Bone marrow (tissue), 2 donors: ENCODE data around the gene UHRF2.
A peak's percentile ranks its signal among the peaks of the same experiment; 100 is the strongest.
"Not testable (repeated sequence)": the region's sequence is repeated elsewhere in the genome, so short reads cannot be mapped to it uniquely, and the experiment has no call there.

ENCODE experiments used
- DNase-seq, 2 donors: peaks; one replicate each; lab custom pipeline; 2025; lab: John Stamatoyannopoulos, UW

The UHRF2 gene, protein sequence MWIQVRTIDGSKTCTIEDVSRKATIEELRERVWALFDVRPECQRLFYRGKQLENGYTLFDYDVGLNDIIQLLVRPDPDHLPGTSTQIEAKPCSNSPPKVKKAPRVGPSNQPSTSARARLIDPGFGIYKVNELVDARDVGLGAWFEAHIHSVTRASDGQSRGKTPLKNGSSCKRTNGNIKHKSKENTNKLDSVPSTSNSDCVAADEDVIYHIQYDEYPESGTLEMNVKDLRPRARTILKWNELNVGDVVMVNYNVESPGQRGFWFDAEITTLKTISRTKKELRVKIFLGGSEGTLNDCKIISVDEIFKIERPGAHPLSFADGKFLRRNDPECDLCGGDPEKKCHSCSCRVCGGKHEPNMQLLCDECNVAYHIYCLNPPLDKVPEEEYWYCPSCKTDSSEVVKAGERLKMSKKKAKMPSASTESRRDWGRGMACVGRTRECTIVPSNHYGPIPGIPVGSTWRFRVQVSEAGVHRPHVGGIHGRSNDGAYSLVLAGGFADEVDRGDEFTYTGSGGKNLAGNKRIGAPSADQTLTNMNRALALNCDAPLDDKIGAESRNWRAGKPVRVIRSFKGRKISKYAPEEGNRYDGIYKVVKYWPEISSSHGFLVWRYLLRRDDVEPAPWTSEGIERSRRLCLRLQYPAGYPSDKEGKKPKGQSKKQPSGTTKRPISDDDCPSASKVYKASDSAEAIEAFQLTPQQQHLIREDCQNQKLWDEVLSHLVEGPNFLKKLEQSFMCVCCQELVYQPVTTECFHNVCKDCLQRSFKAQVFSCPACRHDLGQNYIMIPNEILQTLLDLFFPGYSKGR

DNA sequence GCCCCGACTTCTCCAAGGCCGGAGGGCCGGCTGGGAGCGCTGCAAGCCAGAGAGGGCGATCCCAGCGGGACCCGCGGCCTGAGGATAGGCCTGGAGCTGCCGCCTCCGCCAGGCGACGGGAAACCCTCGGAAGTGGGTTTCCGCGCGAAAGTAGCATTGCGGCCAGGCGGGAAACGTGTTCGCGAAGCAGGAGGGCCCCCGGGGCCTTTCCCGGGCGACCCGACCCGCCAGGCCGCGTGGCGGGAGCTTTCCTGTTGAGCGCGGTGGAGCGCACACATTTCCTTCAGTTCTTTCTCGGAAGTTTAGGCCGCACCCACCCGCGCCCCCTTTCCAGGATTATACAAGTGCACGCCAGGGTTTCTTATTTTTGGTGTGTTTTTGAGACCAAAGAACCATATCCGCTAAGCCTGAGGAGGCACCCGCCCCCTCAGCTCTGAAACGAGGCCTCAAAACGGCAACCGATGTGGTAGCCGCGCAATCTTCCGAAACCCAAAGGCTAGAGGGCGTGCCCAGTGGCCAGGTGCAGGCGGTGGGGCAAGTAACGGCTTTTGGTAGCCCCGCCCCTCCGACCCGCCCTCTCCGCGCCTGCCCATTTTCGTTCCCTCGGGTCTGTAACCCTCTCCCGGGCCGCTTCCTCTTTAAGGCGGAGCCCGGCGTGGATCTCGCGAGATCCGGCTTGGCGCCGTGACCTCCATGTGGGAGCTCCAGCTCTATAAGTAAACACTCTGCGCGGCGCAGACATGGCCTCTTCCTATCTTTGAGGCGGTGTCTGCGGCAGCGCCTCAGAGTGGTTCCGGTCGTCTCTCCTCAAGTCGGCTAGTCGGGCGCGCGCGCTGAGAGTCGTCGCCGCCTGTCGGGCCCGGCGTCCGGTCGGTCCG is at the start of gene UHRF2:
UHRF2 (plus strand) TSS at position 713 of the 878 bp plus-strand sequence. CDS start 292 bp downstream, outside the sequence.
- peak; percentile 87 to 97 for DNase-seq

DNA sequence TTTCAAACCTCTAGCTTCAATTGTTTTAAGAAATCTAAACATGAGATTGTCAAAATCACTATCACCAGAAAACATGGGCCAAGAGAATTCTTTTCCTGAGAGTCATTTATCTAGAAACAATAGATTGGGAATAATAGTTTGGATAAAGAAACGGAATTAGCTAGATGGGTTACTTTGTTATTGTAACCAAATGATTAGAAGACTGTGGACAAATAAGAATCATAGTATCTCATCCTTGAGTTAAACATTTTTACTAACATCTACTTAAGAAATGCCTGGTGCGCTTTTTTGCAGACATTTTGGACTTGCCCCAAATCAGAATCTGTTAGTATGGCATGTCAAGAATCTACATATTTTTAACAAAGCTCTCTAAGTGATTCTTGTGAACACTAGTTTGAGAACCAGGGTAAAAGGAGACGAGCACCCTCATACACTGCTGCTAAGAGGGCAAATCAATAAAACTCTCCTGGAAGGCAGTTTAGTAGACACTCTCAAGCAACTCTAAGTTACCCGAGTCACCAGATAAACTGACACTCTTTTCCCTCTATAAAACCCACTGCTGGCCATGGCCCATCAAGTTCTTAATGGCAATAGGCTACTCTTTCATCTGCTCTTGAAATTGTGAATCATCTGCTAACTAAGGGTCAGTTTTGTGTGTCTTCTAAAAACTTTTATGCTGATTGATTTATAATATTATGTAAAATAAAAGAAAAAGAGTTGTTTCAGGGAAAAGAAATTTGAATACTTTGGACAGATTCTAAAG is 45.7 kb upstream of the UHRF2 start:
- no peak for DNase-seq

DNA sequence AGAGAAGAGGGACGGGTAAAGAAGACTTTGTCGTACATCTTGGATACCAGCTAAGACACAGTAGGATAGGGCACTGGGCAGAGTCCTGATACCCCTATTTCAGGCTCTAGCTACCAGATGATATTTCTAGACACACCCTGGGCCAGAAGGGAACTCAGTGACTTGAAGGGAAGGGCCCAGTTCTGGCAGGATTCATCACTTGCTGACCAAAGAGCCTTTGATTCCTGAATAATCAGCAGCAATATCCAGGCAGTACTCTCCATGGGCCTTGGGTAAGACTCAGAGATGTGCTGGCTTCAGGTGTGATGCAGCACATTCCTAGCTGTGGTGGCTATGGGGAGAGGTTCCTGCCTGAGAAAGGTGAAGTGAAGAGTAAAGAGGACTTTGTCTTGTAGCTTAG is 44.2 kb upstream of the UHRF2 start:
- DNase-seq = no peak

DNA sequence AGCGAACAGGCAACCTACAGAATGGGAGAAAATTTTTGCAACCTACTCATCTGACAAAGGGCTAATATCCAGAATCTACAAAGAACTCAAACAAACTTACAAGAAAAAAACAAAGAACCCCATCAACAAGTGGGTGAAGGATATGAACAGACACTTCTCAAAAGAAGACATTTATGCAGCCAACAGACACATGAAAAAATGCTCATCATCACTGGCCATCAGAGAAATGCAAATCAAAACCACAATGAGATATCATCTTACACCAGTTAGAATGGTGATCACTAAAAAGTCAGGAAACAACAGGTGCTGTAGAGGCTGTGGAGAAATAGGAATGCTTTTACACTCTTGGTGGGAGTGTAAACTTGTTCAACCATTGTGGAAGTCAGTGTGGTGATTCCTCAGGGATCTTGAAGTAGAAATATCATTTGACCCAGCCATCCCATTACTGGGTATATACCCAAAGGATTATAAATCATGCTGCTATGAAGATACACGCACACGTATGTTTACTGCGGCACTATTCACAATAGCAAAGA is 31.5 kb upstream of the UHRF2 start:
- not testable (repeated sequence) for DNase-seq

DNA sequence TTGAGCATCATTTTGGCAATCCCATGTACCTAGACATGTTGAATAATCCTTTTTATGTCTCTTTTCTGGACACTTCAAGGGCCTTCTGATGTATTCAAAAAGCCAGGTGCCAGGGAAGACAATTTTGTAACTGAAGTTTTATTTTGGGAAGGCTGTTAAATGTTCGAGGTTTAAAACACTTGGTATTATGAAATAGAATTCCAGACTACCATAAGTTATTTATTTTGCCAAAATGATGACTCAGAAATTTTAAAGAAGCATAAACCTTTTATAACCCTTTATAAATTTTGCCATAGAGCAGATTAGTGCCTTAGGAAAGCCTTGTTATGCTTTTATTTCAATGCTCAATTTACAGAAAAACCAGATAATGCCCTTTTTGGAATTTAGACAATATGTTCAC is 30.3 kb upstream of the UHRF2 start:
- no peak for DNase-seq

DNA sequence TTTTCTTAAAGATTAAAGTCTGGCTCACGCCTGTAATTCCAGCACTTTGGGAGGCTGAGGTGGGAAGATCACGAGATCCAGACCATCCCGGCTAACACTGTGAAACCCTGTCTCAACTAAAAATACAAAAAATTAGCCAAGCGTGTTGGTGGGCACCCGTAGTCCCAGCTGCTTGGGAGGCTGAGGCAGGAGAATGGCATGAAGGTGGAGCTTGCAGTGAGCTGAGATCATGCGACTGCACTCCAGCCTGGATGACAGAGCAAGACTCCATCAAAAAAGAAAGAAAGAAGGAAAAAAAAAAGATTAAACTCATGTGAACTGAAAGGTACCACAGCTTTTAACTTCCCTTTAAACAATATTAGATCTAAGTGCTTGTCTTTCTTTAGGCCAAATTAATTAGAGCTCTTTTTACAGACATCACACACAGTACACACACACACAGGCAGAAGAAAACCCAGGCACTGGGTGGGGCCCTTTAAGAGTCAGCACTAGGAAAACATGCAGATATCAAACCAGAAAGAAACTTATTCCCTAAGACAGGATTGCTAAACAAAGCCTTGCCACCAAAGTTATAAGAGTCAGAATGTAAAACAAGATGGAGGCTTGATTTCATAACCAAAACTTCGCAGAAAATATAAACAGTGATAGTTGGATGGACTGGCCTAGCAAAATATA is 29.3 kb upstream of the UHRF2 start:
- DNase-seq = no peak

DNA sequence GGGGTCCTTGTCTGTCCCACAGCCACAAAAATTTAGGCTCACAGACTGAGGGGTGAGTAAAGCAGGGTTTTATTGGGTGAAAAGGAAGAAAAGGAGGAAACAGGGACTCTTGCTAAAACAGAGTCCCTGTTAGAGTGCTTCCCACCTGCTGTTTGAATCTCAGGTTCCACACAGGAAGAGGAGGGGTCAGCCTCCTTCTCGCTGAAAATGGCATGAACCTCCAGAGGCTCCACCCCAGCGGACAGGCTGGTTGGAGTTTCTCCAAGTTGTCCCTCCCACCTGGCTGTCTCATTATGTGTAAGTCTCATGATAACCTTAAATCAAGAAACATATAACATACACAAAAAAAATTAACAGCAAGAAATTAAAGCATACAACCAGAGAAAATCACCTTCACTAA is 28.3 kb upstream of the UHRF2 start:
- DNase-seq = no peak

DNA sequence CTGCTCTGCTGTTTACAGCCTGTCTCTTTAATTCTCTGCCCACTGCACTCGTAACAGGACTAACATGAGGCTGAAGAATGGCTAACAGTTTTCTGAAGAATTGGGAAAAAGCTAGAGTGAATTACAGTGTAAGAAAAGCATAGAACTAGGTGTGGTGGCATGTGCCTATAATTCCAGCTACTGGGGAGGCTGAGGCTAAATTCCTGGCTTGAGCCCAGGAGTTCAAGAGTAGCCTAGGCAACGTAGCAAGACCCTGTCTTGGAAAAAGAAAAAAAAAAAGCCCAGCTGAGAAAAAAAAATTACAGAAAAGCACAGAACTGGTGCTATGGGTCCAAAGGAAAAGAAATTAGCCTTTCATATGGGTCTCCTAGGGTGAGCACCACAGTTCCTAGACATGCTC is 13.9 kb upstream of the UHRF2 start:
- DNase-seq = no peak

DNA sequence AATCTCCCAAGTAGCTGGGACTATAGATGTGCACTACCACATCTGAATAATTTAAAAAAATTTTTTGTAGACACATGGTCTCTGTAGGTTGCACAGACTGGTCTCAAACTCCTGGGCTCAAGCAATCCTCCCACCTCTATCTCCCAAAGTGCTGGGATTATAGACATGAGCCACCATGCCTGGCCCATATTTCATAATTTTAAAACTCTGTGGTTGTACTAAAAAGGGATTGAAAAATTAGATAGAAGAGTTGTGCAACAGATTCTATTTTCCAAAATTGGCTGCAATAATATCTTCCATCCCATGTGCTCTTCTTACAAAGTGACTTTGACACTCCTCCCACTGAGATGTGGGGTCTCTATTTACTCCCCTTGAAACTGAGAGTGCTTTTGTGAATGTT is 7.6 kb upstream of the UHRF2 start:
- DNase-seq = no peak

DNA sequence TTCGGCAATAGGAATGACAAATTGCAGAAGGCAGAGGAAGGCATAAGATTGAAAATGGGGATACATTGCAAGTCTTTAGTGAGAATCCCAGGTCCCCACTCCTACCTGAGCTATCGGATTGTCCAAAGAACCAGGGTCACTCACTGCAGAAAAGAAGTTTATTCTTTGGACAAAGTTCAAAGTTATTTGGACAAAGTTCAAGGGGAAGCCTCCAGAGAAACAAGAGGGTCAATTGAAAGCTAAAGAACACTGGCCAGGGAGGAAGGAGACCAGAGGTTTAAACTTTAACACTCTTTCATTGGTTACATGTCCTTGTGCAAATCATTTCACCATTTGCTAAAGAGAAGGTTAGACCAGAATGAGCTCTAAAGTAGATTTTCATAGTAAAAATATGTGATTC is 5.2 kb upstream of the UHRF2 start:
- DNase-seq = no peak

DNA sequence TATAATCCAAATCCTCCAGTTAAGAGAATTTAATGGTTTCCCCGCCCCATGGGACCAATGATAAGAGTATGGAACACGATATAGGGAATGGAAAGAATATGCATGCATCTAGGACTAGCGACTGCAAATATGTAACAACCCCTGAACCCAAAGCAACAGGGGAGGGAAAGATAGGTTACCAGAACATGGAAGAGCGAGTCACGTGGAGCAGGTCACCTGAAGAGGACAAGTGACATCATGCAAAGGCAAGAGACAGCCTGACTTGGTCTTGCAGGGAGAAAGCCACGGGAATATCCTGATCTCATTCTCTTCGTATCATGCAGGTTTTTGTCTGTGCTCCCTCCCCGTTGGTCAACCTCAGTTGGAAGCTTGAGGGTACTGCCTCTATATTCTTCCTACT is 4.7 kb upstream of the UHRF2 start:
- DNase-seq = no peak

DNA sequence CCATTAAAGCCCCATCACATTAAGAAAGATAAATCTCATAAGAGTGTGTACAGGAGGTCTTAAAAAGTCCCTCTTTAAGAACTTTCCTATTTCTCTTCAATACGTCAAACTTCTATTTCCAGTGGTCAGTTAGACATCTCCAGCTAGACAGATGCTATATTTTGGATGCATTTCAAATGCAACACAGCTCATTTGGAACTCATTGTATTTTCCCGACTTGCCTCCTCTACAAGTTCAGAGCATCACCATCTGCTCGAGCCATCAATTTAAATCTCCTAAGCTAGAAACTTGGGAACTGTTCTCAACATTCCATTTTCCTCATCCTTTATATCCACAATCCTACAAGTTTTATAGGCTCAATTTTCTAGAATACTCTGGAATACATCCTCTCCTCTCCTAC is 3.2 kb upstream of the UHRF2 start:
- DNase-seq = no peak

DNA sequence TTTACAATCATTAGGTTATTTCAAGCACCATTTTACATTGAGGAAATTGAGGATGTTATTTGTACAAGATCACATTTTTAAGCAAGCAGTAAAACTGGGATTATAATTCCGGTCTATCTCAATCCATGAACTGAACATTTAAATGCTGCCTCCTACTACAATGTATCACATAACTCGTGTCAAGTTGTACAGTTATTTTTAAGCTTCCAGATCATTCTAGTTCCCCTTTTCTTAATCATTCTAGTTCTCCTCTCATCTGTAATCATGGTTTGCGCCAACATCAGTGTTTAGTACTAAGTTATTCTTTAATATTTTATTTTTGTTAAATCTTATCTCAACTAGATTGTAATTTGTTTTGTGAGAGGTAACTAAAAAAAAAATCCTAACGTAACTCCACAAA is 2.4 kb upstream of the UHRF2 start:
- peak in 1 of 2 donors; percentile 51 for DNase-seq

DNA sequence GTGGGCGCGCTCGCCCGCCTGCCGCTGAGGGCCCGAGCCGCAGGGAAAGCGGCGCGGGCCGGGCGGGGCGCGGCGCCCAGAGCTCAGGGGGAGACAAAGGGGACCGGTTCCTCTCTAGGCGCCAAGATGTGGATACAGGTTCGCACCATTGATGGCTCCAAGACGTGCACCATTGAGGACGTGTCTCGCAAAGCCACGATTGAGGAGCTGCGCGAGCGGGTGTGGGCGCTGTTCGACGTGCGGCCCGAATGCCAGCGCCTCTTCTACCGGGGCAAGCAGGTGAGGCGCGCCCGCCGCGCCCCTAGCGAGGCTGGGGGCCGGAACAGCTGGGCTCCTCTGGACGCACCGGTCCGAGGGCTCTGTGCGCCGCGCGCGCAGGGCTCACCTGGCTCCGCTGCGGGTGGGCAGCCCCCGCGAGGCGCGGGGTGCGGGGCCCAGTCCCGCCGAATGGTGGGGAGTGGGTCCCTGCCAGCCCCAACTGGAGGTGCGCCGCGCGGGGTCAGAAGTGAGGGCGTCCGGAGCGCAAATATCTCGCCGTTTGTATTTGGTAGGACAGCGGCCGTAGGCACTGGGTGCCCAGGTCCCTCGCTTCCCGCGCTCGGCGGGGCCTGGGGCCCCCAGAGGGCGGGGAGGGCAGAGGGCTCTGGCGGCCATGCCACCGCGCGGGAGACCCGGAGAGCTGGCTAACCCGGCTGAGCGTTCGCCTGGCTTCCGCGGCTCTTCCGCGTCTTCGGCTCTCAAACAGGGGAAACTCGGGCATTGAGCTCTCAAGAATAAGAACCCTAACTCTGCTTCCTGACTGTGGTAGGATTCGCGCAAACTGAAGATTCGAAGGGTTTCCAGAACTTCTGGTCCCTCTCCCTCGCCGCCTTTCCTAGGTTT is 607 bp downstream of the UHRF2 start:
- peak in 1 of 2 donors; percentile 7 for DNase-seq

DNA sequence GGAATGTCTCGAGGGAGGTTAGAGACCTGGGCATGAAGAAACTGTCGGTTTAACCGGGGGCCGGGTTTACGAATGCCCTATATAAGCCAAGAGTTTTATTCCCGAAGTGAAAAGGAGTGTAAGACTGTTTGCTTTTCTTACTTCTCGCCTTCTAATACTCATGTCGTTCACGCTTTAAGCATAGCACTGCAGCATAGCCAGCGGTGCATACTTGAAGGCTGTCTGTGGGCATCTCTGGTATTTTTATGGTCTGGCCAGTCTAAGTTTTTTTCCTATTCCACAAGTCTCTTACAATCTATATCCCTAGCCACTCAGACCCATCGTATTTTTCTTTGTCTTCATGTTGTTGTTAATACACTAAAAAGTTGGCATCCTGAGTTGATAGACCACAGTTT is 1.2 kb downstream of the UHRF2 start:
- no peak for DNase-seq

DNA sequence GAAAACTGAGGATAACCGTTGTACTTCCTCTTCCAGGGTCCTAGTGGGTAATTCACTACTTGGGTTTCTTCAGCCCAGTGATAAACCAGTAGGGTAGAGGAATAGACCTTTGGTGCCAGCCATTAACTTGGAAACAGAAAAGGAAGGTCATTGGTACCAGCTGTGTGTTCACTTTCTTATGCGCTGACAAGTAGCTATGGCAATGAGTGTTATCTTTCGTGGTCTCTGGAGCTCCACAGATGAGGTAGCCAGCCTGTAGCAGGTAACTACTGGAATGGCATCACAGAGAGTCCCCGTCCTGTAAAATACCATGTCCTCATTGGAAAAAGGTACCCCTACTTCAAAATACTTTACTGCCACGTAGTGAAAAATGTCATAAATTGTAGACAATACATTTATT is 2.3 kb downstream of the UHRF2 start:
- DNase-seq = no peak

DNA sequence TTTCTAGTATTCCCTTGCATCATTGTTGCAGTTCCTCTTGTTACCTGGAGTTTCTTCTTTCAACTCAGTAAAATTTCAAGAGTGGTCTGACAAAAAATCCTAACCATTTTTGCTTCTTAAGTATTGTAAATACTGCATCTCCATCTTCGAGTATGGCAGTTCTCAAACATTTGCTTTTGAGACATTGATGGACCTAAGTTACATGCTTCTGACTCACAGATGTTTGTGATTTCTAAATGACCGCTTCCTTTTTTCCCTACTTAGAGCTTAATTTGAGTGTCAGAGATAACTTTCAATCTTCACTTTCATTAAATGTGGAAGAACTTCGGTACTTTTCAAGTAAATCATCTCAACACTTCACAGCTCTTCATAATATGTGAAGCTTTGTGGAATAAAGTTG is 4.2 kb downstream of the UHRF2 start:
- no peak for DNase-seq

DNA sequence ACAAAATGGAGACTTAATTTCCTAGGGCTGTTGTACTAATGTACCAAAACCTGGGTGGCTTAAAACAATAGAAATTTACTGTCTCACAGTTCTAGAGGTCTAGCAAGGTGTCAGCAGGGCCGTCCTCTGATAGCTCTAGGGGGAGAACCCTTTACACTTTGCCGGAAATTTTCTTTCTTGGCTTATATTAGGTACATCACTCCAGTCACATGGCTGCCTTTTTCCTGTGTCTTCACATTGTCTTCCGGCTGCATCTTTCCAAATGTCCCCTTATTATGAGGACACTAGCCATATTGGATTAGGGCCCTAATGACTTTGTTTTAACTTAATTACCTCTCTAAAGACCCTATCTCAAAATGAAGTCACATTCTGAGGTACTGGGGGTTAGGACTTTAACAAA is 5.8 kb downstream of the UHRF2 start:
- no peak for DNase-seq

DNA sequence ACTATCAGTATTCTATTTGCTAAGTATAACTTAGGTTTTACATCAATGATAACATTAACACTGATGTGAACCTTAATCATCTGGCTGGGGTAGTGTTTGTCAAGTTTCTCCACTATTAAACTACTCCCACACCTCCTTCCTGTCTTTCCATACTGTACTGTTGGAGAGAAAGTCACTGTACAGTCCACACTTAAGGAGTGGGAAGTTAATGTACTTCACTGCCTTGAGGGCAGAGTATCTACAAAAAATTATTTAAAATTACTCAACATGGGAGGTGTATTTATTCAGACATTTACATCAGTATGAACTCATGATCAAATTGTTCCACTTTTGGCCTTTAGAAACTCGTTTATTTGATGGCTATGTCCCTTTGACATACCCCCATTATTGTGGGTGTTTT is 11.9 kb downstream of the UHRF2 start:
- no peak for DNase-seq

DNA sequence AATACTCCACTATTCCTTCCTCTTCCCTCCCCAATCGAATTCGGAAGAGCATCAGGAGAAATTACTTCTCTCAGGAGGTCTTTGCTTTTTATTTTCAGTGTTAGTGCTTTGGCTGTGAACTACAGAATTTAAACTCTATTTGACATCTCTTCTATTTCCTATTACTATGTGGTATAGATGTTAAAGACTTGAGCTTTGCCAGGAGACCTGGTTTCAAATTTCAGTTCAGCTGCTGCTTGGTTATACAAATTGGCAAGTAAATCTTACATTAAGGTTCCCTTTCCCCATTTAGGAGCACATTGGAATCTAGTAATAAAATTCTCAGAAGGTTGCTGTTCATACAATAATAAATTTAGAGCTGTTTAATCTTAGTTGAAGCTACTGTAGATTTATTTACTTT is 13.1 kb downstream of the UHRF2 start:
- DNase-seq = no peak
